Measurements from ENCODE around the gene FEZF1. TPM values are rescaled to one million over a fixed set of nuclear protein-coding genes. Genes with fewer than 3 reads are reported as not detected.

FEZF1 gene
- not detected in 2 replicates for total RNA-seq (ENCODE audit: low replicate concordance)

DNA sequence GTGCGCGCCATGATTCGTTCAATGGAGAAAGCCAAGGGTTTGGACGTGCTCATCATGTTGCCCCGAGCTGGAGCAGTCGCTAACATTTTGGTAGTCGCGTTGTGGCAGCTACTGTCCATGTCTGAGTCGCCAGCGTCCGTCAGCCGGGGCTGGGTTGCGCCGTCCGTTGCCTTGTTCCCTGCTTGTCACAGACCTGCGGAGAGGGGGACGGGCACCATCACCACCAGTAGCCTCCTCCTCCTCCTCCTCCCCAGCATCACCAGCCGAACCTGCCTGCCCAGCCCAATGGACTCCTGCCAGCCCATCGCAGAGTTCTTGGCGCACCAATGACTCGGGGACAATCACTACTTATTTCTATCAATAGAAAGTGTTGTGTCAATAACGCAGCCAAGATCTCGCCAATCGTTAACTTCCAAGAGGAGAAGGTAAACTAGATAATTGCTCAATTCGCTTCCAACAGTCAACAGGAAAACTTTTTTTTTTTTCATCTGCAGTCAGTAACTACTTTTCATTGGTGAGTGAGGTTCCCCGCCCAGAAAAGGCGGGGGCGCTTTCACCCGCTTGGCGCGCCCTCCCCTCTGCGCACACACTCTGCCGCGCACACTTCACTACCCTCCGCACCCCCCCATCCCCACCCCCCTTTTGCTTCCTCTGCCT is at the start of gene FEZF1:
Gene FEZF1, minus strand, starts transcription at position 432 of the 657 bp plus-strand sequence. Its CDS starts 313 bp downstream, at position 119.
- H3K4me3 ChIP-seq (ENCODE audit: low read depth, low read length): no peak within 1 kb of the TSS
- no peak for DNase-seq (ENCODE audit: low read depth)
- TF ChIP-seq, protein P1, sequence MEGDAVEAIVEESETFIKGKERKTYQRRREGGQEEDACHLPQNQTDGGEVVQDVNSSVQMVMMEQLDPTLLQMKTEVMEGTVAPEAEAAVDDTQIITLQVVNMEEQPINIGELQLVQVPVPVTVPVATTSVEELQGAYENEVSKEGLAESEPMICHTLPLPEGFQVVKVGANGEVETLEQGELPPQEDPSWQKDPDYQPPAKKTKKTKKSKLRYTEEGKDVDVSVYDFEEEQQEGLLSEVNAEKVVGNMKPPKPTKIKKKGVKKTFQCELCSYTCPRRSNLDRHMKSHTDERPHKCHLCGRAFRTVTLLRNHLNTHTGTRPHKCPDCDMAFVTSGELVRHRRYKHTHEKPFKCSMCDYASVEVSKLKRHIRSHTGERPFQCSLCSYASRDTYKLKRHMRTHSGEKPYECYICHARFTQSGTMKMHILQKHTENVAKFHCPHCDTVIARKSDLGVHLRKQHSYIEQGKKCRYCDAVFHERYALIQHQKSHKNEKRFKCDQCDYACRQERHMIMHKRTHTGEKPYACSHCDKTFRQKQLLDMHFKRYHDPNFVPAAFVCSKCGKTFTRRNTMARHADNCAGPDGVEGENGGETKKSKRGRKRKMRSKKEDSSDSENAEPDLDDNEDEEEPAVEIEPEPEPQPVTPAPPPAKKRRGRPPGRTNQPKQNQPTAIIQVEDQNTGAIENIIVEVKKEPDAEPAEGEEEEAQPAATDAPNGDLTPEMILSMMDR (IDR thresholded peaks at IDR 0.05; ENCODE audit: insufficient read depth, low read length): no peak

DNA sequence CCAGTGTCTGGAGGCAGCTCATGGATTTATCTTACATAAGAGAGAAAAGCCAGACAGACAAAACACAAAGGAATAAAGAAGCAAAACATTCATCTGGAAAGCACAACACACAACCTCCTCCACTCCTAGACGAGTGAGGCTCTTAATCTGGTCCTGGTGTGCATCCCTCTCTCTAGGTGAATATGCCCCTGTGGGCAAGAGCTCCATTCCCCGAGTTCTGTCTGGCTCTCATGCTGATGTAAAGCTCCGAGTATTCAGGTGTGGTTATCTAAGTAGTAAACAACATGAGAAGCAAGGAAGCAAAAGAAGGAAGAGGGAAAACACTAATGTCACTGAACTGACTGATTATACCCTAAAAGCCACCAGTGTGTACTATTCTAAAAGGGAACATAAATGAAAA is 47.9 kb upstream of the FEZF1 start:
- TF ChIP-seq, protein P1 (IDR thresholded peaks at IDR 0.05; ENCODE audit: insufficient read depth, low read length): no peak
- no peak overlapping the region for H3K4me3 ChIP-seq (ENCODE audit: low read depth, low read length)
- no peak for DNase-seq (ENCODE audit: low read depth)

DNA sequence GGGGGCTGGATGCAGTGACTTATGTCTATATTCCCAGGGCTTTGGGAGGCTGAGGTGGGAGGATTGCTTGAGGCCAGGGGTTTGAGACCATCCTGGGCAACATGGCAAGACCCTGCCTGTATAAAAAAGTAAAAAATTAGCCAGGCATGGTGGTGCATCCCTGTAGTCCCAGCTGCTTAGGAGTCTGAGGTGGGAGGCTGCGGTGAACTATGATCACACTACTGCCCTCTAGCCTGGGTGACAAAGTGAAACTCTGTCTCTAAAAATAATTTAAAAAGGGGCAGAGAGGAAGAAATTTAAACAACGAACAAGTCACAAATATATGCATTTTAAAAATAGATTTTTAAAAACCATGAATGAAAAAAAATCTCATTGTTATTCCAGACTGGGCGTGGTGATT is 46.2 kb upstream of the FEZF1 start:
- no peak for DNase-seq (ENCODE audit: low read depth)
- TF ChIP-seq, protein P1 (IDR thresholded peaks at IDR 0.05; ENCODE audit: insufficient read depth, low read length): no peak
- H3K4me3 ChIP-seq (ENCODE audit: low read depth, low read length): no peak overlapping the region

DNA sequence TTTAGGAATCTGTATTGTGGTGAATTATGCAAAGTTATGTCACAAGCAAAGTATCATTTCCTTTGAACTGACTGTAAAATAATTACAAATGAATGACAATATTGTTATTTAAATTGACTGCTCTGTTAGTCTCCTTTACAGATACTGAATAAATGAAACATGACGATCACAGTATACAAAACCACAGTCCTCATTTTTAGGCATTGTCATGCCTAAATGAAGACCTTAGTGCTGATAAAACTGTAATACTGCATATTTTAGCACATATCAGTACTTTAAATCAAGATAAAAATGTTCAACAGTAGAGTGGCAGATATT is 39.7 kb upstream of the FEZF1 start:
- TF ChIP-seq, protein P1 (IDR thresholded peaks at IDR 0.05; ENCODE audit: insufficient read depth, low read length): no peak
- DNase-seq (ENCODE audit: low read depth): no peak
- no peak overlapping the region for H3K4me3 ChIP-seq (ENCODE audit: low read depth, low read length)

DNA sequence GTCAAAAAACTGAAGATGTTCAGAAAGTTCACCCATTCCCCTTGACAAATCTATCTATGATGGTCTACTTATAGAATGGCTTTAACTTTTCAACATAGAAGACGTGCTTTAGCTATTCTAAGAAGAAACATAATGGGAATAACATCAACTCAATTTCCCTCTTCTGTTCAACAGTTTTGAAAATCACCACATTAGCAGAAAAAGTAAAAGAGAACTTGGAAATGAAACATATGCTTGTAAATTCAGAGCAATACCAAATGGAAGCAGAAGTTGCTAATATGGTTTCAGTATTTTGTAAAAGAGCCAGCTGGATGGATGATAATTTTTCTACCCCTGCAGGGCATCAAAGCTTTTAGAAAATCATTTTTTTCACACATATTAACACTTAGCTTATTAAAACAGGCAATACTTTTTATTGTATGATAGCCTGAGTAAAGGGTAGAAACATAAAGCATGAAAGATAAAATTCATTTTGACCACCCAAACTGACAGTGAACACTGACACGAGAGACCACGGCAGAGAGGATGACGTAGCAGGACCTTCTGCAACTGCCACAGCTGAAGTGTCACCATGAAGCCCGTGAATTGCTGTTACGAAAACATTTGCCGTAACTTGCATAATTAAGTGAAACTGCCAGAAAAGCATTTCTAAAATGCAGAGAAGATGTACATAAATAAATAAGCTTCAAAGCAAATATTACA is 39.2 kb upstream of the FEZF1 start:
- no peak for DNase-seq (ENCODE audit: low read depth)
- TF ChIP-seq, protein P1 (IDR thresholded peaks at IDR 0.05; ENCODE audit: insufficient read depth, low read length): no peak
- no peak overlapping the region for H3K4me3 ChIP-seq (ENCODE audit: low read depth, low read length)

DNA sequence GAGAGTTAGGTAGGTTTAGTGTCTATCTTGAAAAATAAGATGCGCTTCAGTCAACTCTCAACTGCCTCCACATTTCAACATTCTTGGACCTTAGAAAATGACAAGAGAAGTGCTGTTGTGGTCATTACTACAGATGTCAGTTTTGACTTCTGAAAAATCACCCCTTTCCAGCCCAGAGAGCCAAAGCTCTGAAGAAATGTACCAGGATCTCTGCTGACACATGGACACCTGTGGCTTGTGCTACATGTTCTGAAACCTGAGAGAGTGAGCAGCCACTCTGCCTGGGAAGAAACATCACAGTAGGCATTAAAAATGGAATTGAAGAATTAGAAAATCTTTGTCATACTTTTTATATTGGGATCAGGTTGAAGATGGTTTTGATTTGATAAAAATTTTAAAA is 35.9 kb upstream of the FEZF1 start:
- H3K4me3 ChIP-seq (ENCODE audit: low read depth, low read length): no peak overlapping the region
- DNase-seq (ENCODE audit: low read depth): no peak
- TF ChIP-seq, protein P1 (IDR thresholded peaks at IDR 0.05; ENCODE audit: insufficient read depth, low read length): no peak
